ENCODE data around the gene CCDC17. TPM values are rescaled to one million over a fixed set of nuclear protein-coding genes. Genes with fewer than 3 reads are reported as not detected.
A peak's percentile ranks its signal among the peaks of the same experiment; 100 is the strongest.
"Not testable (repeated sequence)": the region's sequence is repeated elsewhere in the genome, so short reads cannot be mapped to it uniquely, and the experiment has no call there.

The CCDC17 gene
- total RNA-seq, 1 donor from 2014 or later = 2.5 TPM

DNA sequence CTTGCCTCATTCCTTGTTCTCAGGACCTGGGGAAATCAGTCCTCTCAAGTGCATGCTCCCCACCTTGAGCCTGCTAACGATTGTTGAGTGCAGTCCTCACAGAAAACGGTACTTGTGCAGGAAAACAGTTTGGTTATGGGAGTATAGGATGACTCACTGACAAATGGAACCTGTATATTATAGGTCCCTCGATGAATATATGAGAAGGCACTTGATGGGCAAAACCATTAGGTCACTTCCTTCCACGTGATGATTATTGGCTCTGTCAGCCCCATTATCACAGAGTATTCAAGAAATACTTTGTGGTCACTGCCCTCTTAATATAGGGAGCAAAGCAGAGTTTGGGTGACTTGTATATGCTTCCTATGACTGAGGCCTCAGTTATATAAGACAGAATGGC lies 6.2 kb downstream of the CCDC17 start:
- no peak for DNase-seq (ENCODE audit: low spot score)
- intact Hi-C loops (cut with micrococcal nuclease) = no loop called here
- Mint-ChIP-seq H3K4me1 (ENCODE audit: low read depth) (no peaks in the 10 kb centered on the region), H3K27ac (no peak overlapping the region), H3K36me3 (ENCODE audit: low read depth) (peaks cover 60% of the 10 kb centered on the region), H3K9me3 (no peaks in the 10 kb centered on the region), H3K27me3 (ENCODE audit: low read depth) (no peaks in the 10 kb centered on the region), H3K4me3 (ENCODE audit: low read depth) (no peak overlapping the region)

GRCh38 chr1:45615885-45616284 lies 8.0 kb downstream of the CCDC17 start:
- no peak for DNase-seq (ENCODE audit: low spot score)
- H3K4me1 Mint-ChIP-seq (ENCODE audit: low read depth) = no peaks in the 10 kb centered on the region
- intact Hi-C loops (cut with micrococcal nuclease) = no loop called here
- no peaks in the 10 kb centered on the region for H3K27me3 Mint-ChIP-seq (ENCODE audit: low read depth)
- no peak overlapping the region for H3K27ac Mint-ChIP-seq
- H3K4me3 Mint-ChIP-seq (ENCODE audit: low read depth) = no peak overlapping the region
- H3K36me3 Mint-ChIP-seq (ENCODE audit: low read depth) = peaks cover 66% of the 10 kb centered on the region
- no peaks in the 10 kb centered on the region for H3K9me3 Mint-ChIP-seq

- Mint-ChIP-seq H3K4me3 (ENCODE audit: low read depth) (no peak overlapping the region), H3K27me3 (ENCODE audit: low read depth) (no peaks in the 10 kb centered on the region), H3K9me3 (no peaks in the 10 kb centered on the region), H3K36me3 (ENCODE audit: low read depth) (peaks cover 72% of the 10 kb centered on the region), H3K27ac (no peak overlapping the region), H3K4me1 (ENCODE audit: low read depth) (peaks cover 3% of the 10 kb centered on the region)
- intact Hi-C loops (cut with micrococcal nuclease) = no loop called here
- no peak for DNase-seq (ENCODE audit: low spot score)
Observed at GRCh38 chr1:45612941-45613579, 10.8 kb downstream of the CCDC17 start.

GRCh38 chr1:45610589-45611226 lies 13.1 kb downstream of the CCDC17 start:
- H3K4me3 Mint-ChIP-seq (ENCODE audit: low read depth) = no peak overlapping the region
- H3K27ac Mint-ChIP-seq = no peak overlapping the region
- DNase-seq (ENCODE audit: low spot score) = no peak
- intact Hi-C loops (cut with micrococcal nuclease) = no loop called here
- H3K4me1 Mint-ChIP-seq (ENCODE audit: low read depth) = peaks cover 10% of the 10 kb centered on the region
- H3K36me3 Mint-ChIP-seq (ENCODE audit: low read depth) = peaks cover 69% of the 10 kb centered on the region
- H3K27me3 Mint-ChIP-seq (ENCODE audit: low read depth) = no peaks in the 10 kb centered on the region
- H3K9me3 Mint-ChIP-seq = no peaks in the 10 kb centered on the region

GRCh38 chr1:45608175-45609156 lies 15.4 kb downstream of the CCDC17 start:
- intact Hi-C loops (cut with micrococcal nuclease) = no loop called here
- no peak overlapping the region for H3K4me3 Mint-ChIP-seq (ENCODE audit: low read depth)
- H3K9me3 Mint-ChIP-seq = no peaks in the 10 kb centered on the region
- H3K27me3 Mint-ChIP-seq (ENCODE audit: low read depth) = no peaks in the 10 kb centered on the region
- peak overlapping the region; percentile 10 for H3K27ac Mint-ChIP-seq
- H3K4me1 Mint-ChIP-seq (ENCODE audit: low read depth) = peaks cover 12% of the 10 kb centered on the region
- peaks cover 63% of the 10 kb centered on the region for H3K36me3 Mint-ChIP-seq (ENCODE audit: low read depth)
- DNase-seq (ENCODE audit: low spot score) = no peak

DNA sequence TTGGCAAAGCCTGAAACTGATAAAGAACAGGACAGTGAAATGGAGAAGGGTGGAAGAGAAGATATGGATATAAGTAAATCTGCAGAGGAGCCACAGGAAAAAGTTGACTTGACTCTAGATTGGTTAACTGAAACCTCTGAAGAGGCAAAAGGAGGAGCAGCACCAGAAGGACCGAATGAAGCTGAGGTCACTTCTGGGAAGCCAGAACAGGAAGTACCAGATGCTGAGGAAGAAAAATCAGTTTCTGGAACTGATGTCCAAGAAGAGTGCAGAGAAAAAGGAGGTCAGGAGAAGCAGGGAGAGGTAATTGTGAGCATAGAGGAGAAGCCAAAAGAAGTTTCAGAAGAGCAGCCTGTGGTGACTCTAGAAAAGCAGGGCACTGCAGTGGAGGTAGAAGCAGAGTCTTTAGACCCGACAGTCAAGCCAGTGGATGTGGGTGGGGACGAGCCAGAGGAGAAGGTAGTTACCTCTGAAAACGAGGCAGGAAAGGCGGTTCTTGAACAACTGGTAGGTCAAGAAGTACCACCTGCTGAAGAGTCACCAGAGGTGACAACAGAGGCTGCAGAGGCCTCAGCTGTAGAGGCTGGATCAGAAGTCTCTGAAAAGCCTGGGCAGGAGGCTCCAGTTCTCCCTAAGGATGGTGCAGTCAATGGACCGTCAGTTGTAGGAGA lies 16.3 kb downstream of the CCDC17 start:
- no peaks in the 10 kb centered on the region for H3K27me3 Mint-ChIP-seq (ENCODE audit: low read depth)
- intact Hi-C loops (cut with micrococcal nuclease) = no loop called here
- peaks cover 63% of the 10 kb centered on the region for H3K36me3 Mint-ChIP-seq (ENCODE audit: low read depth)
- no peak overlapping the region for H3K4me3 Mint-ChIP-seq (ENCODE audit: low read depth)
- no peaks in the 10 kb centered on the region for H3K9me3 Mint-ChIP-seq
- DNase-seq (ENCODE audit: low spot score) = no peak
- peak overlapping the region; percentile 59 for H3K27ac Mint-ChIP-seq
- peaks cover 12% of the 10 kb centered on the region for H3K4me1 Mint-ChIP-seq (ENCODE audit: low read depth)

GRCh38 chr1:45604239-45604638 lies 19.6 kb downstream of the CCDC17 start:
- no peaks in the 10 kb centered on the region for H3K9me3 Mint-ChIP-seq
- peaks cover 73% of the 10 kb centered on the region for H3K36me3 Mint-ChIP-seq (ENCODE audit: low read depth)
- H3K4me3 Mint-ChIP-seq (ENCODE audit: low read depth) = no peak overlapping the region
- intact Hi-C loops (cut with micrococcal nuclease) = no loop called here
- no peak overlapping the region for H3K27ac Mint-ChIP-seq
- H3K27me3 Mint-ChIP-seq (ENCODE audit: low read depth) = no peaks in the 10 kb centered on the region
- H3K4me1 Mint-ChIP-seq (ENCODE audit: low read depth) = peaks cover 26% of the 10 kb centered on the region
- no peak for DNase-seq (ENCODE audit: low spot score)

GRCh38 chr1:45596765-45597164 lies 27.1 kb downstream of the CCDC17 start:
- intact Hi-C loops (cut with micrococcal nuclease); H3K27me3 Mint-ChIP-seq (ENCODE audit: low read depth); DNase-seq (ENCODE audit: low spot score); H3K9me3 Mint-ChIP-seq; H3K27ac Mint-ChIP-seq; H3K4me3 Mint-ChIP-seq (ENCODE audit: low read depth): not testable (repeated sequence)
- Mint-ChIP-seq H3K4me1 (ENCODE audit: low read depth) (peaks cover 26% of the 10 kb centered on the region), H3K36me3 (ENCODE audit: low read depth) (peaks cover 64% of the 10 kb centered on the region)

- no peak for DNase-seq (ENCODE audit: low spot score)
- H3K27ac Mint-ChIP-seq = no peak overlapping the region
- no peaks in the 10 kb centered on the region for H3K9me3 Mint-ChIP-seq
- no peak overlapping the region for H3K4me3 Mint-ChIP-seq (ENCODE audit: low read depth)
- H3K27me3 Mint-ChIP-seq (ENCODE audit: low read depth) = no peaks in the 10 kb centered on the region
- peaks cover 58% of the 10 kb centered on the region for H3K36me3 Mint-ChIP-seq (ENCODE audit: low read depth)
- intact Hi-C loops (cut with micrococcal nuclease) = no loop called here
- peaks cover 16% of the 10 kb centered on the region for H3K4me1 Mint-ChIP-seq (ENCODE audit: low read depth)
Observed at GRCh38 chr1:45594412-45594811, 29.4 kb downstream of the CCDC17 start.

DNA sequence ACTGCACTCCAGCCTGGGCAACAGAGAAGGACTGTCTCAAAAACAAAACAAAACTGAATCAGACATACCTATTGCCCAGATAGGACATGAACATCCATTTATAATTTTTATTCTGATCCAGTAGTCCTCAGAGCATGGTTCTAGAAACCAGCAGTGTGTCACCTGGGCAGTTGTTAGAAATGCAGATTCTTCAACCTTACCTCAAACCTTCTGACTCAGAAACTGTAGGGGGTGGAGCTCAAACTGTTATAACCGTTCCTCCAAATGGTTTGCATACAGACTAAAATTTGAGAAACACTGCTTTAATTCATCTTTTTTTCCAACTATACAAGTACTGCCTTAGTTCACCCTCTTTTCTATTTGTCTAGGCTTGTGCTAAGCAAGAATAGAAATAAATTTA lies 34.0 kb downstream of the CCDC17 start:
- H3K4me1 Mint-ChIP-seq (ENCODE audit: low read depth) = peaks cover 24% of the 10 kb centered on the region
- intact Hi-C loops (cut with micrococcal nuclease) = loop anchor here (5.0 to 10.0 kb wide), 5 partner anchors 38 to 785 kb away; partner anchors contain the start of genes AKR1A1, BTBD19, DYNLT4 and HECTD3

GRCh38 chr1:45586769-45587168 lies 37.1 kb downstream of the CCDC17 start:
- Mint-ChIP-seq H3K27ac (peak overlapping the region; percentile 98), H3K27me3 (ENCODE audit: low read depth) (no peaks in the 10 kb centered on the region), H3K9me3 (no peaks in the 10 kb centered on the region), H3K36me3 (ENCODE audit: low read depth) (peaks cover 34% of the 10 kb centered on the region), H3K4me3 (ENCODE audit: low read depth) (peak overlapping the region; percentile 97), H3K4me1 (ENCODE audit: low read depth) (peaks cover 27% of the 10 kb centered on the region)
- DNase-seq (ENCODE audit: low spot score) = no peak
- intact Hi-C loops (cut with micrococcal nuclease) = loop anchor here (5.0 to 10.0 kb wide), 5 partner anchors 34 to 782 kb away; partner anchors contain the start of genes AKR1A1, BTBD19, DYNLT4 and HECTD3

More for the DNA sequence above, 34.0 kb downstream of the CCDC17 start:
- H3K9me3 Mint-ChIP-seq = no peaks in the 10 kb centered on the region
- DNase-seq (ENCODE audit: low spot score) = no peak
- H3K27ac Mint-ChIP-seq = no peak overlapping the region
- no peaks in the 10 kb centered on the region for H3K27me3 Mint-ChIP-seq (ENCODE audit: low read depth)
- no peak overlapping the region for H3K4me3 Mint-ChIP-seq (ENCODE audit: low read depth)
- peaks cover 53% of the 10 kb centered on the region for H3K36me3 Mint-ChIP-seq (ENCODE audit: low read depth)

DNA sequence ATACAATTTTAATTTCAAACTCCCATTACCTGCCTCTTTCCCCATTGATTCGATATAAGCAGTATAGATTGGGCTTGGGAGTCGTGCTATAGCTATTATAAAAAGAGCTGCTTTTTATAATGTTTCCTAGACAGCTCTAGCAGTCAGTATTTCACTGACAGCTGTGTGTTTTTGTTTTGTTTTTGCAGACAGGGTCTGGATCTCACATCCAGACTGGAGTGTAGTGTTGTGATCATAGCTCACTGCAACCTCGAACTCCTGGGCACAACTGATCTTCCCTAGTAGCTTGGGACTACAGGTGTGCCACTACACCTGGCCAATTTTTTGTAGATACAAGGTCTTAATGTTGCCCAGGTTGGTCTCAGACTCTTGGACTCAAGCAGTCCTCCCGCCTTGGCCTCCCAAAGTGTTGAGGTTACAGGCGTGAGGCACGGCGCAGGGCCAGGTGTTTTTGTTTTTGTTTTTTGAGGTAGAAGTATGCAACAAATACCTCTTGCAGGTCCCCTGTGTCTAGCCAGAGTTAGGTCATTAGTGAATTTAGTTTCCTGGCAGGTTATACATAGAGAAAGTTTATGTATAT lies 38.3 kb downstream of the CCDC17 start:
- intact Hi-C loops (cut with micrococcal nuclease) = loop anchor here (5.0 to 10.0 kb wide), 5 partner anchors 33 to 781 kb away; partner anchors contain the start of genes AKR1A1, BTBD19, DYNLT4 and HECTD3
- Mint-ChIP-seq H3K27ac (peak overlapping the region; percentile 98), H3K9me3 (no peaks in the 10 kb centered on the region), H3K36me3 (ENCODE audit: low read depth) (peaks cover 22% of the 10 kb centered on the region), H3K4me1 (ENCODE audit: low read depth) (peaks cover 24% of the 10 kb centered on the region), H3K27me3 (ENCODE audit: low read depth) (no peaks in the 10 kb centered on the region), H3K4me3 (ENCODE audit: low read depth) (peak overlapping the region; percentile 97)
- peak; percentile 9 for DNase-seq (ENCODE audit: low spot score)

All from activated T-helper 2 cell treated with anti-CD3 and anti-CD28 coated beads, Interferon-gamma antibody, Interleukin-2, Interleukin-4, amounts not matched to agents 10 μg/mL and 5 μg/mL and 100 μg/mL, durations not matched to agents 14 hours and 24 hours and 36 hours (primary cell).